SIG-M5 (cell line): Measurements from ENCODE around the gene MRGPRD.
"Not testable (repeated sequence)": the region's sequence is repeated elsewhere in the genome, so short reads cannot be mapped to it uniquely, and the experiment has no call there.

ENCODE experiments used
- DNase-seq: peaks from one replicate; lab custom pipeline; 2025; lab: John Stamatoyannopoulos, UW

Gene MRGPRD

GRCh38 chr11:69005631-69006368 lies 25.0 kb upstream of the MRGPRD start:
- no peak for DNase-seq

GRCh38 chr11:69005183-69005630 lies 24.4 kb upstream of the MRGPRD start:
- no peak for DNase-seq

- DNase-seq = no peak
Observed at GRCh38 chr11:69004411-69005182, 23.8 kb upstream of the MRGPRD start.

GRCh38 chr11:69003866-69004367 lies 23.1 kb upstream of the MRGPRD start:
- no peak for DNase-seq

GRCh38 chr11:69003301-69003865 lies 22.6 kb upstream of the MRGPRD start:
- DNase-seq = no peak

GRCh38 chr11:69002570-69003231 lies 21.9 kb upstream of the MRGPRD start:
- DNase-seq = no peak

GRCh38 chr11:69002110-69002569 lies 21.4 kb upstream of the MRGPRD start:
- DNase-seq = no peak

GRCh38 chr11:69001243-69002081 lies 20.7 kb upstream of the MRGPRD start:
- no peak for DNase-seq

- DNase-seq = no peak
Observed at GRCh38 chr11:69000831-69001242, 20.1 kb upstream of the MRGPRD start.

- DNase-seq = no peak
Observed at GRCh38 chr11:69000391-69000790, 19.6 kb upstream of the MRGPRD start.

- not testable (repeated sequence) for DNase-seq
Observed at GRCh38 chr11:68999748-69000355, 19.1 kb upstream of the MRGPRD start.

- no peak for DNase-seq
Observed at GRCh38 chr11:68999093-68999747, 18.4 kb upstream of the MRGPRD start.

- DNase-seq = no peak
Observed at GRCh38 chr11:68998390-68998911, 17.7 kb upstream of the MRGPRD start.

GRCh38 chr11:68997995-68998348 lies 17.2 kb upstream of the MRGPRD start:
- no peak for DNase-seq

GRCh38 chr11:68997124-68997994 lies 16.6 kb upstream of the MRGPRD start:
- no peak for DNase-seq

- no peak for DNase-seq
Observed at GRCh38 chr11:68996376-68997123, 15.8 kb upstream of the MRGPRD start.

GRCh38 chr11:68994894-68995285 lies 14.1 kb upstream of the MRGPRD start:
- DNase-seq = no peak

GRCh38 chr11:68994161-68994893 lies 13.5 kb upstream of the MRGPRD start:
- DNase-seq = no peak
